GM23338 (cell line): Measurements from ENCODE around the gene SACS.

ENCODE experiments used
- CREB1 ChIP-seq: fragments of 250-450 bp; sonication (Bioruptor Pico); IDR thresholded peaks from 2 replicates; pipeline ENCODE4 v1.5.0; 2020; ENCODE audit warnings: low read depth, mild to moderate bottlenecking, moderate library complexity
- CTCF ChIP-seq, 2 experiments: fragments of 200-600 bp in 1 of 2; sonication (generic) in 1 of 2; conservative IDR thresholded peaks; 2 replicates each; pipeline versions ENCODE4 v1.5.1 to v1.6.1; 2016 to 2017; ENCODE audit warnings: antibody characterized with exemption in 2 of 2, low read depth in 2 of 2, mild to moderate bottlenecking in 2 of 2, moderate library complexity in 1 of 2
- EZH2 ChIP-seq: fragments of 200-600 bp; sonication (generic); IDR thresholded peaks from one replicate; pipeline ENCODE4 v1.8.0; 2017; ENCODE audit warnings: antibody characterized with exemption, mild to moderate bottlenecking, low read depth; ENCODE audit not compliant: unreplicated experiment
- EZH2phosphoT487 ChIP-seq: fragments of 200-600 bp; sonication (generic); IDR thresholded peaks from one replicate; pipeline ENCODE4 v1.8.1; 2018; ENCODE audit warnings: antibody characterized with exemption; ENCODE audit not compliant: unreplicated experiment
- POLR2AphosphoS5 ChIP-seq: IDR thresholded peaks from 2 replicates; pipeline ENCODE4 v1.6.1; 2016; ENCODE audit warnings: antibody characterized with exemption, low read depth
- REST ChIP-seq: IDR thresholded peaks from one replicate; pipeline ENCODE4 v1.6.1; 2018; ENCODE audit warnings: antibody characterized with exemption; ENCODE audit not compliant: unreplicated experiment

- TF ChIP-seq CTCF (conservative IDR thresholded peaks at IDR 0.05; ENCODE audit: low read depth in 2 of 2), result no peak
- no peak for TF ChIP-seq EZH2
- TF ChIP-seq POLR2AphosphoS5, result no peak
- TF ChIP-seq REST, result no peak
- TF ChIP-seq CREB1, result no peak
- TF ChIP-seq EZH2phosphoT487, result no peak
Observed at GRCh38 chr13:23377579-23377978, 55.9 kb downstream of the SACS start.
